ENCODE data around the gene TRIM37. TPM values are rescaled to one million over a fixed set of nuclear protein-coding genes. Genes with fewer than 3 reads are reported as not detected.

The TRIM37 gene
- total RNA-seq, 1 experiment from 2014 or later, result 62.3 TPM

GRCh38 chr17:59003860-59004259, 102.8 kb downstream of the TRIM37 start (continued):
- TF ChIP-seq, protein P1, sequence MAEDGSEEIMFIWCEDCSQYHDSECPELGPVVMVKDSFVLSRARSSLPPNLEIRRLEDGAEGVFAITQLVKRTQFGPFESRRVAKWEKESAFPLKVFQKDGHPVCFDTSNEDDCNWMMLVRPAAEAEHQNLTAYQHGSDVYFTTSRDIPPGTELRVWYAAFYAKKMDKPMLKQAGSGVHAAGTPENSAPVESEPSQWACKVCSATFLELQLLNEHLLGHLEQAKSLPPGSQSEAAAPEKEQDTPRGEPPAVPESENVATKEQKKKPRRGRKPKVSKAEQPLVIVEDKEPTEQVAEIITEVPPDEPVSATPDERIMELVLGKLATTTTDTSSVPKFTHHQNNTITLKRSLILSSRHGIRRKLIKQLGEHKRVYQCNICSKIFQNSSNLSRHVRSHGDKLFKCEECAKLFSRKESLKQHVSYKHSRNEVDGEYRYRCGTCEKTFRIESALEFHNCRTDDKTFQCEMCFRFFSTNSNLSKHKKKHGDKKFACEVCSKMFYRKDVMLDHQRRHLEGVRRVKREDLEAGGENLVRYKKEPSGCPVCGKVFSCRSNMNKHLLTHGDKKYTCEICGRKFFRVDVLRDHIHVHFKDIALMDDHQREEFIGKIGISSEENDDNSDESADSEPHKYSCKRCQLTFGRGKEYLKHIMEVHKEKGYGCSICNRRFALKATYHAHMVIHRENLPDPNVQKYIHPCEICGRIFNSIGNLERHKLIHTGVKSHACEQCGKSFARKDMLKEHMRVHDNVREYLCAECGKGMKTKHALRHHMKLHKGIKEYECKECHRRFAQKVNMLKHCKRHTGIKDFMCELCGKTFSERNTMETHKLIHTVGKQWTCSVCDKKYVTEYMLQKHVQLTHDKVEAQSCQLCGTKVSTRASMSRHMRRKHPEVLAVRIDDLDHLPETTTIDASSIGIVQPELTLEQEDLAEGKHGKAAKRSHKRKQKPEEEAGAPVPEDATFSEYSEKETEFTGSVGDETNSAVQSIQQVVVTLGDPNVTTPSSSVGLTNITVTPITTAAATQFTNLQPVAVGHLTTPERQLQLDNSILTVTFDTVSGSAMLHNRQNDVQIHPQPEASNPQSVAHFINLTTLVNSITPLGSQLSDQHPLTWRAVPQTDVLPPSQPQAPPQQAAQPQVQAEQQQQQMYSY (CRISPR knock-in tag; IDR thresholded peaks at IDR 0.05), result no peak
- TF ChIP-seq ZNF138 (CRISPR knock-in tag; conservative IDR thresholded peaks at IDR 0.05), result no peak
- TF ChIP-seq, protein P2, sequence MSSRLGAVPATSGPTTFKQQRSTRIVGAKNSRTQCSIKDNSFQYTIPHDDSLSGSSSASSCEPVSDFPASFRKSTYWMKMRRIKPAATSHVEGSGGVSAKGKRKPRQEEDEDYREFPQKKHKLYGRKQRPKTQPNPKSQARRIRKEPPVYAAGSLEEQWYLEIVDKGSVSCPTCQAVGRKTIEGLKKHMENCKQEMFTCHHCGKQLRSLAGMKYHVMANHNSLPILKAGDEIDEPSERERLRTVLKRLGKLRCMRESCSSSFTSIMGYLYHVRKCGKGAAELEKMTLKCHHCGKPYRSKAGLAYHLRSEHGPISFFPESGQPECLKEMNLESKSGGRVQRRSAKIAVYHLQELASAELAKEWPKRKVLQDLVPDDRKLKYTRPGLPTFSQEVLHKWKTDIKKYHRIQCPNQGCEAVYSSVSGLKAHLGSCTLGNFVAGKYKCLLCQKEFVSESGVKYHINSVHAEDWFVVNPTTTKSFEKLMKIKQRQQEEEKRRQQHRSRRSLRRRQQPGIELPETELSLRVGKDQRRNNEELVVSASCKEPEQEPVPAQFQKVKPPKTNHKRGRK (CRISPR knock-in tag; IDR thresholded peaks at IDR 0.05; ENCODE audit: borderline replicate concordance), result no peak
- TF ChIP-seq KAT7 (CRISPR knock-in tag; IDR thresholded peaks at IDR 0.05; ENCODE audit: borderline replicate concordance), result no peak

- no peak for ATAC-seq
- no peak for TF ChIP-seq RELA (CRISPR knock-in tag; IDR thresholded peaks at IDR 0.05; ENCODE audit: borderline replicate concordance)
- TF ChIP-seq PRRX2 (CRISPR knock-in tag; IDR thresholded peaks at IDR 0.05), result no peak
- TF ChIP-seq HMGA2 (CRISPR knock-in tag; IDR thresholded peaks at IDR 0.05), result no peak
- TF ChIP-seq TEAD1 (CRISPR knock-in tag; IDR thresholded peaks at IDR 0.05), result no peak
- no peak for TF ChIP-seq CBFB (CRISPR knock-in tag; IDR thresholded peaks at IDR 0.05; ENCODE audit: low read depth)
- TF ChIP-seq NFATC4 (CRISPR knock-in tag; IDR thresholded peaks at IDR 0.05), result no peak
- no peak for TF ChIP-seq GTF2I (CRISPR knock-in tag; conservative IDR thresholded peaks at IDR 0.05)
- TF ChIP-seq, protein P2 (CRISPR knock-in tag; IDR thresholded peaks at IDR 0.05; ENCODE audit: borderline replicate concordance), result no peak
- TF ChIP-seq ZNF263 (CRISPR knock-in tag; IDR thresholded peaks at IDR 0.05; ENCODE audit: low read depth), result no peak
- no peak for TF ChIP-seq MLX (CRISPR knock-in tag; IDR thresholded peaks at IDR 0.05)
- TF ChIP-seq, protein P3, sequence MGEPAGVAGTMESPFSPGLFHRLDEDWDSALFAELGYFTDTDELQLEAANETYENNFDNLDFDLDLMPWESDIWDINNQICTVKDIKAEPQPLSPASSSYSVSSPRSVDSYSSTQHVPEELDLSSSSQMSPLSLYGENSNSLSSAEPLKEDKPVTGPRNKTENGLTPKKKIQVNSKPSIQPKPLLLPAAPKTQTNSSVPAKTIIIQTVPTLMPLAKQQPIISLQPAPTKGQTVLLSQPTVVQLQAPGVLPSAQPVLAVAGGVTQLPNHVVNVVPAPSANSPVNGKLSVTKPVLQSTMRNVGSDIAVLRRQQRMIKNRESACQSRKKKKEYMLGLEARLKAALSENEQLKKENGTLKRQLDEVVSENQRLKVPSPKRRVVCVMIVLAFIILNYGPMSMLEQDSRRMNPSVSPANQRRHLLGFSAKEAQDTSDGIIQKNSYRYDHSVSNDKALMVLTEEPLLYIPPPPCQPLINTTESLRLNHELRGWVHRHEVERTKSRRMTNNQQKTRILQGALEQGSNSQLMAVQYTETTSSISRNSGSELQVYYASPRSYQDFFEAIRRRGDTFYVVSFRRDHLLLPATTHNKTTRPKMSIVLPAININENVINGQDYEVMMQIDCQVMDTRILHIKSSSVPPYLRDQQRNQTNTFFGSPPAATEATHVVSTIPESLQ (CRISPR knock-in tag; IDR thresholded peaks at IDR 0.05), result no peak
- TF ChIP-seq ATF1 (CRISPR knock-in tag; IDR thresholded peaks at IDR 0.05), result no peak
- no peak for TF ChIP-seq ZNF671 (CRISPR knock-in tag; IDR thresholded peaks at IDR 0.05)
- ChIA-PET CTCF (interaction anchor here (4.2 kb wide), 1 partner anchor 292 kb away, joined by 39 read pairs; no protein-coding TSS in a partner anchor), POLR2A (no interaction called here)
- no peak overlapping the region for H3K4me3 Mint-ChIP-seq
- H3K9me3 Mint-ChIP-seq, result no peaks in the 10 kb centered on the region
- DNase-seq (ENCODE audit: low spot score), result no peak
- H3K36me3 Mint-ChIP-seq, result peaks cover 30% of the 10 kb centered on the region
- H3K27ac Mint-ChIP-seq, result 0 out of 2 replicates have a peak overlapping the region, but pooled peaks have one; percentile 70
- no peaks in the 10 kb centered on the region for H3K27me3 Mint-ChIP-seq (ENCODE audit: low read depth)
- H3K4me1 Mint-ChIP-seq, result peaks cover 6% of the 10 kb centered on the region
Observed at GRCh38 chr17:59002848-59003247, 103.8 kb downstream of the TRIM37 start.

All from WTC11 (cell line).